ENCODE data around the gene GLP2R.

DNA sequence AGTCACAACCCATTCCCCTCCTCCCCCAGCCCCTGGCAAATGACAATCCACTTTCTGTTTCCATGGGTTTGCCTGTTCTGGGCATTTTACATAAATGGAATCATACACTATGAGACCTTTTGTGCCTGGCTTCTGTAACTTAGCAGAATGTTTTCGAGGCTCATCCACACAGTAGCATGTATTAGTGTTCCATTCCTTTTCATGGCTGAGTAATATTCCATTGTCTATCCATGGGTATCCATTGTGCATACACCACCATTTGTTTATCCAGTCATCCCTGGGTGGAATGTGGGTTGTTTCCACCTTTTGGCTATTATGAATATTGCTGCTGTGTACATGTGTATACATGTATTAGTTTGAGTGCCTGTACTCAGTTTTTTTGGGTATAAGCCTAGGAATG, 113.0 kb downstream of the GLP2R start:
- TF ChIP-seq, protein P1, sequence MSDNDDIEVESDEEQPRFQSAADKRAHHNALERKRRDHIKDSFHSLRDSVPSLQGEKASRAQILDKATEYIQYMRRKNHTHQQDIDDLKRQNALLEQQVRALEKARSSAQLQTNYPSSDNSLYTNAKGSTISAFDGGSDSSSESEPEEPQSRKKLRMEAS (IDR thresholded peaks at IDR 0.05; ENCODE audit: low read depth) = no peak
- no peak for TF ChIP-seq CTCF (IDR thresholded peaks at IDR 0.05)
- TF ChIP-seq POLR2AphosphoS5 (IDR thresholded peaks at IDR 0.05; ENCODE audit: low read depth, low read length) = no peak
- TF ChIP-seq GABPA (IDR thresholded peaks at IDR 0.05; ENCODE audit: low read depth) = no peak
- TF ChIP-seq RAD21 (IDR thresholded peaks at IDR 0.05; ENCODE audit: low read length) = no peak
- no peak for TF ChIP-seq USF1 (IDR thresholded peaks at IDR 0.05; ENCODE audit: borderline replicate concordance, low read depth)
- no peak for TF ChIP-seq REST (IDR thresholded peaks at IDR 0.05; ENCODE audit: low read depth, low read length)
- no peak for TF ChIP-seq RFX5 (IDR thresholded peaks at IDR 0.05; ENCODE audit: low read length)
- TF ChIP-seq, protein P2, sequence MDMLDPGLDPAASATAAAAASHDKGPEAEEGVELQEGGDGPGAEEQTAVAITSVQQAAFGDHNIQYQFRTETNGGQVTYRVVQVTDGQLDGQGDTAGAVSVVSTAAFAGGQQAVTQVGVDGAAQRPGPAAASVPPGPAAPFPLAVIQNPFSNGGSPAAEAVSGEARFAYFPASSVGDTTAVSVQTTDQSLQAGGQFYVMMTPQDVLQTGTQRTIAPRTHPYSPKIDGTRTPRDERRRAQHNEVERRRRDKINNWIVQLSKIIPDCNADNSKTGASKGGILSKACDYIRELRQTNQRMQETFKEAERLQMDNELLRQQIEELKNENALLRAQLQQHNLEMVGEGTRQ (IDR thresholded peaks at IDR 0.05; ENCODE audit: borderline replicate concordance, low read depth, low read length) = no peak
- TF ChIP-seq EZH2phosphoT487 (IDR thresholded peaks at IDR 0.05; ENCODE audit: borderline replicate concordance, low read depth) = no peak
